GM04503 (cell line): ENCODE measurements around the gene DNAJB12.
A peak's percentile ranks its signal among the peaks of the same experiment; 100 is the strongest.
"Not testable (repeated sequence)": the region's sequence is repeated elsewhere in the genome, so short reads cannot be mapped to it uniquely, and the experiment has no call there.

Experiments used
- DNase-seq: peaks from one replicate; pipeline ENCODE4 v3.0.0-alpha.2; 2012; ENCODE audit warnings: low read depth

The DNAJB12 gene

GRCh38 chr10:72354356-72355213 lies at the start of gene DNAJB12:
Gene DNAJB12, minus strand, starts transcription at chr10:72354919. Its CDS starts 22 bp downstream, at chr10:72354897.
- DNase-seq = peak; percentile 72

- not testable (repeated sequence) for DNase-seq
Measured at GRCh38 chr10:72395581-72395980, 40.9 kb upstream of the DNAJB12 start.

- DNase-seq = no peak
Measured at GRCh38 chr10:72392571-72392970, 37.9 kb upstream of the DNAJB12 start.

- DNase-seq = no peak
Measured at GRCh38 chr10:72390764-72391163, 36.0 kb upstream of the DNAJB12 start.

DNA sequence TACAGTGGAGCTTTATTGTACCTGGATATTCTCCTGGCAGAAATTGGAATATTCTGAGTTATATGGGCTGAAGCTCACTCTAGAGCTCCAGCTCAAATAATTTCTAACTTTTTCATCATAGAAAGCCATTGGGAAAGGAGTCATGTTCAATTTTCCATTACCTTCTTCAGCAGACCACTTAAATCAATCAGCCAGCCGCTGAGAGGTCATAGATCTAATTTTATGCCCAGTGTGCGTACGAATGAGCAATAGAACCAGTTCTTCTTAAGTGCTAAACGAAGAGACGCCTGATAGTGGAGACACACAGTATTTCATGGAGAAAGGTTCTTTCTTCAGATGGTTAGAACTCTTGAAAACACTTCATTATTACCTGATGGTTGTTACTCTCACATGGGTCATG lies 35.0 kb upstream of the DNAJB12 start:
- DNase-seq = no peak

DNA sequence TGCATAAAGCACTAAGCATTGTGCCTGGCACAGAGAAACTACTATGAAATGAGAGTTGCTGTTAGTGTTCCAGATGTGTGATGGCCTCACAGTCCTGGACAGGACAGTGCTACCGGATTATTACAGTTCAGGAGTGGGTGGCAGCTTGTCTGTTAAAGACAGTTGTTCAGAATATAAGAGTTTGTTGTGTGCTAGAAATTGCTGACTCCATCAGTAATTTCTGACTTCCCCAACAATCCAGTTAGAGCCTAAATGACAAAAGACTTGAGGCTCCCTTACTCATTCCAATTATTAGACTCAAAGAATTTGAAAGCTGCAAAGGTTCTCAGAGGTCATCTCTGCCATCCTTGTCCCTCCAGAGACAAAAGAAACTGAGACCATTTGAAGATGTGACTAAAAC lies 34.3 kb upstream of the DNAJB12 start:
- no peak for DNase-seq

DNA sequence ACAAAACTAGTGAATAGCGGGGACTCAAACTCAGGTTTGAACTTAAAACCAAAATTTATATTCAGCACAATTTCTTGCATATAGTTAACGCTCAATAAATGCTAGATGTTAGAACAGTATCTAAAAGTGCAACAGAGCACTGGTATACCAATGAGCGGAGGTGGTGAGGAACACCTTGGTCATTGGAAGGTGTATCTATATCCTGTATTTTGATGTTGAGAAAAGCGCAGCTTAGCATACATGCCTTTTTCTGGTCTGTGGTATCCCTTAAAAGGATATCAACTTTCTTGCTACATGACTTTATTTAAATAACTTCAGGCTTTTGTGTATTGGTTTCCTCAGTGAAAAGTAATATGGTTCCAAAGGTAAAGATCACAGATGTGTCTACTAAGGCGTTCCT lies 33.3 kb upstream of the DNAJB12 start:
- no peak for DNase-seq

DNA sequence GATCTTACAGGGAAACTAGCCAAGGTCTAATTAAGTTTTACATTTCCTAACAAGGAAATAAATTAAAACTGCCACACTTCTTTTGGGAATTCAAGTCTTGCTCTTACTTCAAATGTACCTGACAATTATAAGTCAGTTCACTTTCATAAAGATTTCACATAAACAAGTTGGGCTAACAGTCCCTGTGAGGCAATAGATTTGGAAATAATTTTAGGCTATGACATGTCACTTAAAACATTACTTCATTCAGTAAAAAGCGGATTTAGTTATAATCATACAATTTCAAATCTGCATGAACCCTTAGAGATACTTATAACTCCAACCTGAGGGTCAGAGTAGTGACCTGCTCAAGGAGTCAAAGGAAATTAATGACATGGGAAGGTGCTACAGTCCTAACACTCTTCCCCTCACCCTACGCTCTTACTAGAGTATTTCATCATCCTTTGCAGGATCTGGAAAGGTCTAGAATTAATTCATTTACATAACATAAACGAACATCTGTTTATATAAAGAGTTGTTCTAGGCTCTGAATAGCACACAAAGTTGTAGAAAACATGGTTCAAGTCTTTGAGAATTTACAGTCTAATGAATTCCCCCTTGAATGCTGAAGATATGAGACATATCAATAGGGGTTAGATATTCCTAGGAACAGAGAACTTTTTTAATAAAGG lies 32.3 kb upstream of the DNAJB12 start:
- DNase-seq = no peak

GRCh38 chr10:72385724-72386123 lies 31.0 kb upstream of the DNAJB12 start:
- DNase-seq = no peak

DNA sequence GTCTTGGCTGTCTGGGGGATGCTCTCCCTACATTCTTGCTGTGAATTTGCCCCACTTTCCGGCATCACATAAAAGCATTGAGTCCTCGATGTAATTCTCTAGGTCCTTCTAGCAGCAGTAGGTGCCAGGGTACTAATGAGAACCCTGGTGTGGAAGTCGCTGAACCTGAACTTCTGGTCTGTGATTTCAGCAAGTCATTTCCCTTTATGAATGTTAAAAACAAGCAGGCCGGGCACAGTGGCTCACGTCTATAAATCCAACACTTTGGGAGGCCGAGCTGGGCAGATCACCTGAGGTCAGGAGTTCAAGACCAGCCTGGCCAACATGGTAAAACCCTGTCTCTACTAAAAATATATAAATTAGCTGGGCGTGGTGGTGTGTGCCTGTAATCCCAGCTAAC lies 30.3 kb upstream of the DNAJB12 start:
- not testable (repeated sequence) for DNase-seq

DNA sequence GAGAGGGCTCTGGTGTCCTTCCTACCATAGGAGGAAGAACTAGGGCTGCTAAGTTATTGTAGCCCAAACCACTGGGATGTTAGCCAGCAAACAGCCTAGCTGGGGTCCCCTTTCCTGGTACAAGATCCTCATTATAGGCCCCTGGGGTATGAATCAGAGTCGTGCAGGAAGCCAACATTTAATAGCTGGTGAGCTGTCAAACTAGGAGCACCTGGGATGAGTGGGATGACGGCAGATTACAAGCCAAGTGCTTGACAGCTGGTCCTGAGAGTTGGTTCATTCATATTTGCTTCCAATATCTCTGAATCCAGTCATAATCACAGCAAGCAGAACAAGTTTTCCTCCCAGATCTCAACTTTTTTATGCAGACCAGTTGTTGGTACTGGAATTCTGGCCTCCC lies 25.1 kb upstream of the DNAJB12 start:
- no peak for DNase-seq

- no peak for DNase-seq
Measured at GRCh38 chr10:72379062-72379461, 24.3 kb upstream of the DNAJB12 start.

DNA sequence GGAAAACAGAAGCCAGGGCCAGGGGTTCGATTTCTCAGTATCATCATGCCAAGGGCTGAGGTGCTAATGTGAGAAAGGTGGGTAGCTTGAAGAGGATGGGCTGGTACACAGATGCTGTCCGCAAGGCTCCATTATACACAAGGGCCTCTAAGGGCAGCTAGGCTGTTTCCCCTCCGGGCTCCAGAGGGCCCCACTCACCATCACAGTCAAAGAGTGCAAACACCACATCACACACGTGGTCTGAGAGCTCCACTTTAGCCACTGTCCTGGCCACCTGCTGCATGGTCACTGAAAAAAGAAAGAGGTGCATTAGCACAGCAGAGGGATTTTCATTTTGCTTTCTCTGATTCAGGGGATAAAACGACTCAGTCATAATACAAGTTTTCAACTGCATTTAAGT lies 20.9 kb upstream of the DNAJB12 start:
- no peak for DNase-seq

- no peak for DNase-seq
Measured at GRCh38 chr10:72375173-72375572, 20.5 kb upstream of the DNAJB12 start.

DNA sequence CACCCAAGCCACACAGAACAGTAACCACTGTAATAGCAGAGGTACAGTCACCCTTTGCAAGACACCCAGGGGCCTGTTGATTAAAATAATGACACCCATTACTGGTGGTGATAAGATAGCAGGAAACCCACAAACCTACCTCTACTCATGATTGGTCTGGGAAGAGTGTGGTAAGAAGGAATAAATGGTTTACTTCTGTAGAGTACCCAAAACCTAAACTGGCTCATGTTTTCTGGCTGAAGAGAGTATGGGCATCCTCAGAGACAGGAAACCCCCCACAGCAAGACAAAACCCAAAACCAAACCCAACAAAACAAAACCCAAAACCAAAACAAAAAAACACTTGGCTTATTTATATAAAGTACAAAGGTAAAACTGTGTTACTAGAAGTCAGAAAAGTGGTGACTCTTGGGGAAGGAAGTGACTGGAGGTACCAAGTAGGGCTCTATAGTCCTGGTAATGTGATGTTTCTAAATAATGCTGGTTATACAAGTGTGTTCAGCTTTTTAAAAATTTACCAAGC lies 15.5 kb upstream of the DNAJB12 start:
- DNase-seq = no peak

GRCh38 chr10:72367301-72367960 lies 12.7 kb upstream of the DNAJB12 start:
- DNase-seq = no peak

- no peak for DNase-seq
Measured at GRCh38 chr10:72365106-72365895, 10.6 kb upstream of the DNAJB12 start.

- peak; percentile 70 for DNase-seq
Measured at GRCh38 chr10:72364239-72364777, 9.6 kb upstream of the DNAJB12 start.

- DNase-seq = no peak
Measured at GRCh38 chr10:72356987-72357386, 2.3 kb upstream of the DNAJB12 start.

- no peak for DNase-seq
Measured at GRCh38 chr10:72356115-72356514, 1.4 kb upstream of the DNAJB12 start.

DNA sequence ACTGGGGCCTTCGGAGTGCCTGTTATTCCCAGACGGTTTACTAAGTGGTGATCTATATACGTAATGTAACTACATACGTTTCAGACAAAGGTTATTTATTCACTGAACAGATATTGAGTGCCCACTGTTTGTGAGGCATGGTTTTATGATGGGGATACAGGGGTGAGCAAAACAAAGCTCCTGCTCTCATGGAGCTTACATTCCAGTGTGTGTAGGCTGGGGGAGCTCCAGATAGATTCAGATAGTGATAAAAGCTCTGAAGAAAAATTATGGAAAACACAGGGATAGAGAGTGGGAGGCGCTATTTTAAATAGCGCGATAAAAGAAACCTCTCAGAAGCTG lies 466 bp upstream of the DNAJB12 start:
- no peak for DNase-seq

DNA sequence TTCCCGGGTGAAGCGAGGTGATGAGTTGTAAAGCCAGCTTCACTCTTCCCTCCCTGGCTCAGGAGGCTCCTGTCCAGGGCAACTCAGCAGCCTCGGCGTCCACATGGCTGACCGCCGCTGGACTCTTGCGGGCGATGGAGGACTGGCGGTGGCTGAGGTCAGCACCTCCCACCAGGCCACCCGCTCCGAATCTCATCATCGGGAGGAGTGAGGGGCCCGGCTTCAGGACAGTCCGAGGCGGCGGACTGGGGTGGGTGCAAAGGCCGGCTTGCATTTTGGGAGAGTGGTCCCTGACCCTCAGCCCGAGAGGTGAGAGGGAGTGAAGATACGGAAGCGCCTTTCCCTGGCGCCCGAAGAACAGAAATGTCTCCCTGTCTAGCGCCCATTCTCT lies 759 bp downstream of the DNAJB12 start:
- no peak for DNase-seq
